GM19452 (cell line): ENCODE data around the gene SERPINB5.
A peak's percentile ranks its signal among the peaks of the same experiment; 100 is the strongest.
"Not testable (repeated sequence)": the region's sequence is repeated elsewhere in the genome, so short reads cannot be mapped to it uniquely, and the experiment has no call there.

ENCODE experiments used
- ATAC-seq: cut with Tn5 transposase; IDR thresholded peaks from one replicate; pipeline ENCODE4 v1.9.1; 2021; ENCODE audit not compliant: unreplicated experiment

Gene SERPINB5

GRCh38 chr18:63476668-63477067 is at the start of gene SERPINB5:
TSS of gene SERPINB5 (plus strand) at chr18:63476958. CDS start at chr18:63484429, 7,471 bp downstream.
- no peak for ATAC-seq

DNA sequence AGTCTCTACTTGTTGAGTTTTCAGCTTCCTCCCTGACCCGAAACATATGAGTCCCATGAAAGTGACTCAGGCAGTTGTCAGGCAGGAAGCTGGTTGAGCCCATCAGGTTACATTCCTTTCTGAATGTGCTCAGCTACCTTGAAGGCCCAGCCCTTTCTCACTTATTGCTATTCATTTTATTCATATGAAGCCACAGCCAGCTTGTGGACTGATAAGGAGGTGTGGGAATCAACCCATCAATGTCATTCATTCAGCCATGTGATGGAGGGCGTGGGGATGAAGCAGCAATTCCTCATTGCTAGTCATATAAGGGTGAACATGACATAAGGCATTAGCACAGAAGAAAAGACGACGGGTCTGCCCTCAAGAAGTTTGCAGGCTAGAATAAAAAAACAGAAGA is 49.2 kb upstream of the SERPINB5 start:
- ATAC-seq: no peak

- no peak for ATAC-seq
Measured at GRCh38 chr18:63430526-63430925, 46.2 kb upstream of the SERPINB5 start.

DNA sequence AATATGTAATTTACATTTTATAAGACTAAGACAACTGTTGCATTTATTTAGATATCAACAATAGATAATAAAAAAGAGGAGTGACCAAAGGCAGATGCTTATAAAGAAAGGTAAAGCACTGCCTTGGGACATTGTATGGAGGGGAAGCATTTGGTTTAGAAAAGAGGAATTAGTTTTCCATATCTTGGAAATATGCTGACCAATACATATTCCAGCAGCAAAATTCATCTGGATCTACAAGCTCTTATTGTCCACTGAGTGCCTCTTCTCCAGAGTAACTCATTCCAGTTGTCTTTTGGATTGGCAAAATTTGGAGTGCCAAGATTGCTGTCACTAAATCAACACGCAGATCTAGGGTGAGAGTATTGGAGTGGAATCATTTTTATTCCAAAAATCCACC is 45.6 kb upstream of the SERPINB5 start:
- ATAC-seq: no peak

DNA sequence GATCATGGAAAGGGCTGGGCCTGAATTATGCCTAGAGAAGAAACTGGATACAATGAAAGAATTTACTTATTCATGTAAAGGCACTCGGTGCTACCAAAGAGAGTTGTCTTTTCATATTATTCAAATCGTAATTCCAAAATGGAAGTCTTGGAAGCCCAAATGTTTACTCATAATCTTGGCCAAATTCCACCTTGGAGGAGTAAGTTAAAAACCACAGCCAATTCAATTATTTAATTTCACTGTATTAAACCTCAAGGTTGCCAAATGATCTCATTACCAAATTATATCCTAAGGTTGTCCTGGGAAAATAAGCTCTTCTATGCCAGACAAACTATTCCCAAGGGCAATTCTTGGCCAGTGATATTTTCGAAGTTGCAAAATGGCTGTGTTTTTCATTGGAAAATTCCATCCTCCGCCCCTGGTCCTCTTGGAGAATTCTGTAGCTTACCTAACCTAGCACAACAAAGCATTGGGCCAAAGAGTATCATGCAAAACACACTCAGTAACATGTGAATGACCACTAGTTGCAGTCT is 43.4 kb upstream of the SERPINB5 start:
- ATAC-seq: no peak

GRCh38 chr18:63438181-63438580 is 38.6 kb upstream of the SERPINB5 start:
- no peak for ATAC-seq

DNA sequence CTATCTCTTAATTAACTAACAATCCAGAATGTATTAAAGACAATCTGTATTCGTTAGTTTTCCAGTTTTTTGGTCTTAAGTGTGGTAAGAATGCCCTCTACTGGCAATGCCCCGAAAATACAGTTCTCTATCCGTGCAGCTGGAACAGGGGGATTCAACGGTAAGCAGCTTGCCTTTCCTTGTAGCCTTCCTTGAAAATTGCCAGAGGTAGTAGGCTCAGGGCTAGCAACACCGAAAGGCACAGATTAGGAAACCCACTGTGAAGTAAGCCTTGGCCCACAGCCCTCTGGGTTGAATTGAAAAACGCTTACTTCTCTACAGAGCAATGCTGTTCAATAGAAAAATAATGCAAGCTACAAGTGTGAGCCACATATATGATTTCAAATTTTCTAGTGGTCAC is 37.4 kb upstream of the SERPINB5 start:
- no peak for ATAC-seq

DNA sequence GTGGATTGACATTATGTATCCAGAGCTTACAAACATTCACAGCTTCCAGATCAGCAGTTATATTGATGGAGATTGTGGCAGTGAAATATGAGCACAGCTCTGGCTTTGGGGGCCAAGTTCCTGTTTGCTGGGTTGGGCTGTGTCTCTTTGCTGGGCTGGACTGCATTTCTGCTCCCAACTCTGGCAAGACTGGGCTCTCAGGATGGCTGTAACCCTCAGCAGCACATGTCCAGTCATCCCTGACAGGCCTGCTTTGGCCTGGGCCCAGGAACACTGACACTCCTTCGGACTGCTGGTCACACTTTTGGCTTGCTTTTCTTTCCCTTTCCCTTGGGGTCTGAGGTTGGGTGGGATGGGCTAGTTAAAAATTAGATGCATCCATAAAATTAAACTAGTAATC is 36.5 kb upstream of the SERPINB5 start:
- no peak for ATAC-seq

DNA sequence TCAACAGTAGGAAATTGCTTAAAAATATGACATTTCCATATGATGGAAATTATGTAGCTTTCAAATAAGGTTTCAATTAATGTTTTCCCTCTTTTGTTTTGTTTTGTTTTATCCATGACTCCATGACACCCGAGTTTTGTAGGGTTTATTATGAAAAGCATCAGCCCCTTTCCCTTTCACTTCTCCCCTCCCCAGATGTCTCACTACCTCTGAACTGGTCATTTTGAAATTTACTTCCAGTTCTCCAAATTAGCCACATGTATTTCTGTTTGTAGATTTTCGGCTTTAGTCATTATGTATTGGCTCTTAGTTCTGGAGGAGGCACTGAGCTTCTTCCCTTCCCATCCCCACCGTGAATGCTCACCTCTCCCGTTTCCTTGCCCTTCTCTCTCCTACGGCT is 35.9 kb upstream of the SERPINB5 start:
- no peak for ATAC-seq

GRCh38 chr18:63443829-63444228 is 32.9 kb upstream of the SERPINB5 start:
- ATAC-seq: no peak

GRCh38 chr18:63444580-63444979 is 32.2 kb upstream of the SERPINB5 start:
- peak; percentile 61 for ATAC-seq

- no peak for ATAC-seq
Measured at GRCh38 chr18:63445037-63445436, 31.7 kb upstream of the SERPINB5 start.

- no peak for ATAC-seq
Measured at GRCh38 chr18:63446266-63446665, 30.5 kb upstream of the SERPINB5 start.

- no peak for ATAC-seq
Measured at GRCh38 chr18:63447066-63447465, 29.7 kb upstream of the SERPINB5 start.

GRCh38 chr18:63449426-63449825 is 27.3 kb upstream of the SERPINB5 start:
- no peak for ATAC-seq

DNA sequence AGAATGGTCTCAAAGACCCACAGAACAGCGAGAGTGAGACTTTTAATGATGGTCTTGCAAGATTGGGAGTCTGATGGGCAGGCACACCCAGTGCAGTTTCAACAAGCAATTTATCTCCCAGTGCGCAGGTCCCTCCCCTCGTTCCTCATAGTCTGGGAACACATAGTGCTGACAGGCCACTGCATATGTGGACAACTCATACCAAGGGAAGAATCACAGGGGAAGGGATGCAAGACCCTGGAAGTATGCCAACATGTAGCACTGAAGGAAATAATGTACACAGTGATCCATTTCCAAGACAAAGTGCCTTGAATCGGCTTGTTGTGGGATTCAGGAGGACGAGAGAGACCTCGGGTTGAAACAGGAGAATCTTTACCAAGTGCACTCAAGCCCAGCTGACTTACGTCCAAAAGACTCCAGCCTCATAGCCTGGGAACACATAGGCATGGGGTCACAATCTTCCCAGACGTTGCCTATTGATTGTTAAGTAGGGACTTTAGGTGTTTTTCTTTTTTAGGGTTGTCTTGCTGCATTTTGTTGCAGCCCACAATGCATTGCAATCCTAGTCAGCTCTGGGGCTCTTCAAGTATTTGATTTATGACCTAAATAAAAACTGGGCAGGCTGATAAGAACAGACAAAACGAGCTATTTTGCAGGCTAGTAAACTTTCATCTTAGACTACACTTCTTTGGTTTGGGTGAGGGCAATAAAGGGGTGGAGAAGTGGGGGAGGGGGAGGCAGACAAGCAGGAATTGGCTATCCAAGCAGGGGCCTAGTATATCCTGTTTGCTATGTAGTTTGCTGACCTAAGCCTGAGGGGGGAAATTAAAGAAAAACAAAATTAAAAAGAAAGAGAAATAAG is 24.7 kb upstream of the SERPINB5 start:
- no peak for ATAC-seq

GRCh38 chr18:63452751-63453150 is 24.0 kb upstream of the SERPINB5 start:
- not testable (repeated sequence) for ATAC-seq

DNA sequence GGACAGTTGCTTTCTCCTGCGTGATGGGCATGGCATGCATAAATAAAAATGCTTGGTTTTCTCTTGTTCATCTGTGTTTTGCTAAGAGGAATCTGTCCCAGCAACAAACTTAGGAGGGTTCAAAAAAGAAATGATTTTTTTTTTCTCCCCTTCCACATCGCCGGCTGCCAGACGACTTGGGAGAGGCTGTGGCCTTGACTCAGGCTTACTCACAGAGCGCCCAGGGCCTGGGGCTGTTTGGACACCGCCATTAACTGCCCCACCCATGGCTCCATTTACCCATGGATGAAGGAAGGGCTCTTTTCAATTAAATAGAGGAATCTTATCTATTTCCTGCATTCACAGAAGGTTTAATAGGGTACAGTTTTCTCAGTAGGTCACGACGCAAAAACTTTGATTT is 22.3 kb upstream of the SERPINB5 start:
- no peak for ATAC-seq

DNA sequence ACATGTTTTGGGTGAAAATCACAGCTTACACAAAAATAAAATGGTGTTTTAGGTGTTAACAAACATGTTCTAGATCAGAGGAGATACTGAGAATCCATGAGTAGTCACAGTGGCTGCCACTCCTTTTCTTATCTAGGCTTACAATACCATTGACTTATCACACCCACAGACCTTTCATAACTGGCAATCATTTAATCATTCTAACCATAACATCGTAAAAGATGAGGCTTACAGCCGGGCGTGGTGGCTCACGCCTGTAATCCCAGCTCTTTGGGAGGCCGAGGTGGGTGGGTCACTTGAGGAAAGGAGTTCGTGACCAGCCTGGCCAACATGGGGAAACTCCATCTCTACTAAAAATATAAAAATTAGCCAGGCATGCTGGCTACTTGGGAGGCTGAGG is 18.8 kb upstream of the SERPINB5 start:
- ATAC-seq: no peak

DNA sequence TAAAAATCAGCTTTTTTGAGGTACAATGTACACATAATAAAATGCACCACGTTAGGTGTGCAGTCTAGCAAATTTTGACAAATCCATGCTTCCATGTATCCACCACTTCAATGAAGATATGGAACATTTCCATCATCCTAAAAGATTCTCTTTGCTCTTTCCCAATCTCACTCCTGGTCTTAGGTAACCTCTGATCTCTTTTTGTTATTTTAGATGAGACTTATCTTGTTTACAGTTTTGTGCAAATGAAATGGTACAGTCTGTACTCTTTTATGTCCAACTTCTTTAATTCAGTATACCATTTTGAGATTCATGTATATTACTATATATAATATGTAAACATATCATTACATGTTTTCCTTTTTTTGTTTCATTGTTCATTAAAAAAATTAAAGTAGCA is 16.3 kb upstream of the SERPINB5 start:
- ATAC-seq: no peak

GRCh38 chr18:63464434-63464833 is 12.3 kb upstream of the SERPINB5 start:
- ATAC-seq: no peak

DNA sequence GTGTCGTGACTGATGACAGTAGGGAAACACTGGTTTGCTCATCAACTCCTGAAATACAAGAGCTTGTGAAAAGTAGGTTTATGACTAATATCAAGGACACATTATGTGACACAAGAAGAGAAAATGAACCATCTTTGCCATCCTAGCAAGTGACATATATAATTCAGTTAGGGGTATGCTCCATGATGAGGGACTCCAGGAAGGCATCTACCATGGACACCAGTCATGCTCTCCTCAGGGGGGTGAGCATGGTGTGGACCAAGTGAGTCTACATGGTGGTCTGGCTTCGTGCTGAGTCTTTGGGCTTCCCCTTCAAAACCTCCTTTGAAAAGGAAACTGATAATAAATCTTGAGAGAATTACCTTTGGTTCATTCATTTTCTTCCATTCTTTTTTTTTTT is 11.7 kb upstream of the SERPINB5 start:
- ATAC-seq: no peak

DNA sequence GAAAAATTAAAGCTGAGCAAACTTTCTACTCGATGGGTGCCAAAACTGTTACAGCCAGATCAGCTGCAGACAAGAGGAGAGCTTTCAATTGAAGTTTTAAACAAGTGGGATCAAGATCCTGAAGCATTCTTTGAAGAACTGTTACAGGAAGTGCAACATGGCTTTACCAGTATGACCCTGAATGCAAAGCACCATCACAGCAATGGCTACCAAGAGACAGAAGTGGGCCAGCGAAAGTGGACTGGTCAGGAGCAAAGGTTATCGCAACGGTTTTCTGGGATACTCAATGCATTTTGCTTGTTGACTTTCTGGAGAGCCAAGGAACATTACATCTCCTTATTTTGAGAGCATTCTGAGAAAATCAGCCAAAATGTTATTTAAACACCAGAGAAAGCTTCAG is 9.1 kb upstream of the SERPINB5 start:
- no peak for ATAC-seq
